BJ (cell line): ENCODE data around the gene ADAM19. TPM values are rescaled to one million over a fixed set of nuclear protein-coding genes. Genes with fewer than 3 reads are reported as not detected.

Source experiments
- CTCF ChIA-PET: fragments of 350-600 bp; formaldehyde crosslinking; extraction: SDS; loops from one replicate; lab custom pipeline; 2021; ENCODE audit warnings: antibody characterized with exemption, inconsistent platforms; lab: Yijun Ruan, JAX
- POLR2A ChIA-PET: fragments of 300-600 bp; sonication (Branson Sonifier 250); formaldehyde crosslinking; extraction: SDS; loops from one replicate; lab custom pipeline; 2021; ENCODE audit warnings: antibody characterized with exemption; lab: Charles Lee
- DNase-seq: peaks from one replicate; pipeline ENCODE4 v3.0.0-alpha.2; 2011; ENCODE audit warnings: low read depth
- H3K27me3 ChIP-seq: 2 replicates; pipeline ENCODE4 v1.6.0; 2011; ENCODE audit warnings: low read length; ENCODE audit not compliant: control insufficient read depth, insufficient read depth
- H3K36me3 ChIP-seq: 2 replicates; pipeline ENCODE4 v1.5.1; 2011; ENCODE audit warnings: low read length; ENCODE audit not compliant: control insufficient read depth, insufficient read depth
- H3K4me3 ChIP-seq: 2 replicates; pipeline ENCODE4 v1.5.1; 2011; ENCODE audit warnings: low read depth, mild to moderate bottlenecking, control low read depth, low read length
- polyA plus RNA-seq: library from polyadenylated mRNA; depleted of rRNA; stranded (reverse); fragments of >200 nt; gene quantifications from 2 replicates; pipeline ENCODE4 v1.2.3, GENCODE V29; 2011
- TF ChIP-seq, protein P1 (sequence below): IDR thresholded peaks from 2 replicates; pipeline ENCODE4 v1.5.1; 2011; ENCODE audit warnings: low read depth, mild to moderate bottlenecking, control low read depth, inconsistent platforms, low read length, moderate library complexity; ENCODE audit not compliant: insufficient read depth

Gene ADAM19
- polyA plus RNA-seq, 1 experiment: 68.3 TPM

DNA sequence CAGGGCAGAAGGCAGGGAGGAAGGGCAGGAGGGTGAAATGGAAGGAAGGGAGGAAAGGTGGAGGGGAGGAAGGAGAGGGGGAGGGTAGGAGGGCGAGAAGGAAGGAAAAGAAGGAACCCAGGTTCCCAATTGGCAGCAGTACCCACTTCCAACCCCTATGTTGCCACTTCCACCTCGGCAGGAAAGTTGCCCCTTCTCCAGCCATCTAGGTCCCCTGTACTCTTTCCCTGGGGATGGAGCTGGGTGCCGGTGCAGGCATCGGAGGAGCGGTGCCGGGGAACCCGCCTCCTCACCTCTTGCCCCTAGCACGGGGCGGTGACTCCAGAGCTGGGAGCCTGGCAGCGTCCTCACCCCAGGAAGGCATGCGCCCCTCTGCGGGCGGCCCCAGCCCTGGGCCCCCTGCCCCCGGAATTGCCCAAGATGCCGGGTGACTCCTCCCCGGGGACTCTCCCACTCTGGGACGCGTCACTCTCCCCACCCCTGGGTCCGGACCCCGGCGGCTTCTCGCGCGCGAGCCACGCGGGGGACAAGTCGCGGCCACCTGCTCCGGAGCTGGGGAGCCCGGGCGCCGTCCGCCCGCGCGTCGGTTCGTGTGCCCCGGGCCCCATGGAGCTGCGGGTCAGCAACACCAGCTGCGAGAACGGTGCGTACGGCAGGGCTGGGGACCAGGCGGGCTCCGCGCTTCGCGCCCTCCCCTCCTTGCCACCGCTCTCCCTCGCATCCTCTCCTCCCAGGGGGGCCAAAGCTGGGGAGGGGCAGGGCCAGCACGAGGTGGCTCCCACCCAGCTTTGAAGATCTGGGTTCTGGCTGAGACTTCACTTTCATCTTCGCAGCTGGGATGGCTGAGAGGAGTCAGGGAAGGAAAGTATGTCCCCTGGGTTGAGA is 115.6 kb downstream of the ADAM19 start, which contains the start of gene NIPAL4:
Gene NIPAL4, plus strand, starts transcription at position 499 of the 885 bp plus-strand sequence. Its CDS starts 108 bp downstream, at position 607.
- Histone ChIP-seq H3K36me3 (no peaks in the 10 kb centered on the region), H3K27me3 (no peaks in the 10 kb centered on the region; the same call in 1 of the 2 replicates), H3K4me3 (peak within 1 kb of the TSS; percentile 43)
- TF ChIP-seq, protein P1, sequence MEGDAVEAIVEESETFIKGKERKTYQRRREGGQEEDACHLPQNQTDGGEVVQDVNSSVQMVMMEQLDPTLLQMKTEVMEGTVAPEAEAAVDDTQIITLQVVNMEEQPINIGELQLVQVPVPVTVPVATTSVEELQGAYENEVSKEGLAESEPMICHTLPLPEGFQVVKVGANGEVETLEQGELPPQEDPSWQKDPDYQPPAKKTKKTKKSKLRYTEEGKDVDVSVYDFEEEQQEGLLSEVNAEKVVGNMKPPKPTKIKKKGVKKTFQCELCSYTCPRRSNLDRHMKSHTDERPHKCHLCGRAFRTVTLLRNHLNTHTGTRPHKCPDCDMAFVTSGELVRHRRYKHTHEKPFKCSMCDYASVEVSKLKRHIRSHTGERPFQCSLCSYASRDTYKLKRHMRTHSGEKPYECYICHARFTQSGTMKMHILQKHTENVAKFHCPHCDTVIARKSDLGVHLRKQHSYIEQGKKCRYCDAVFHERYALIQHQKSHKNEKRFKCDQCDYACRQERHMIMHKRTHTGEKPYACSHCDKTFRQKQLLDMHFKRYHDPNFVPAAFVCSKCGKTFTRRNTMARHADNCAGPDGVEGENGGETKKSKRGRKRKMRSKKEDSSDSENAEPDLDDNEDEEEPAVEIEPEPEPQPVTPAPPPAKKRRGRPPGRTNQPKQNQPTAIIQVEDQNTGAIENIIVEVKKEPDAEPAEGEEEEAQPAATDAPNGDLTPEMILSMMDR: no peak
- no peak for DNase-seq
- ChIA-PET CTCF (interaction anchor here (0.7 to 1.2 kb wide), 5 partner anchors 9 to 132 kb away, joined by 3 to 4 read pairs (median 3); no protein-coding TSS in a partner anchor), POLR2A (interaction anchor here (0.6 kb wide), 1 partner anchor 188 kb away, joined by 5 read pairs; no protein-coding TSS in a partner anchor)

GRCh38 chr5:157458835-157459234 is 116.7 kb downstream of the ADAM19 start:
- POLR2A ChIA-PET: no interaction called here
- CTCF ChIA-PET: interaction anchor here (0.5 to 1.7 kb wide), 3 partner anchors 131 to 260 kb away, joined by 3 to 4 read pairs (median 4); no protein-coding TSS in a partner anchor
- Histone ChIP-seq H3K36me3 (no peaks in the 10 kb centered on the region), H3K4me3 (no peak overlapping the region), H3K27me3 (no peaks in the 10 kb centered on the region; the same call in none of the 2 replicates)
- TF ChIP-seq, protein P1: no peak
- DNase-seq: no peak

DNA sequence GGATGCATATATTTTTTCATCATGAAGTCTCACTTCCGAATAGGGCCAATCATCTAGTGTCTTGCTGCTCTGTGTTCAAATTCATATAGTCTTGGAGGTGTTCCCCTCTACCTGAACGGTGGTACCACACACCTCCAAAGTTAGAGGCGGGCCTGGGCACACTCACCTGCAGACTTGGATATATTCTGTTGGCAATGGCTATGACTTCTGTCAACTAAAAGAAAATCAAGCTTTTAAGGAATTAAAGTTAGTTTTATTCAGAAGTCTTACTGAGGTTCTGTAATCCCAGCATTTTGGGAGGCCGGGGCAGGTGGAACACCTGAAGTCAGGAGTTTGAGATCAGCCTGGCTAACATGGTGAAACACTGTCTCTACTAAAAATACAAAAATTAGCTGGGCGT is 118.2 kb downstream of the ADAM19 start:
- no peaks in the 10 kb centered on the region for H3K36me3 ChIP-seq
- ChIA-PET POLR2A (no interaction called here), CTCF (interaction anchor here (1.0 to 1.7 kb wide), 3 partner anchors 10 to 261 kb away, joined by 4 to 5 read pairs (median 4); no protein-coding TSS in a partner anchor)
- H3K4me3 ChIP-seq: no peak overlapping the region
- no peak for DNase-seq
- no peaks in the 10 kb centered on the region; the same call in none of the 2 replicates for H3K27me3 ChIP-seq
- TF ChIP-seq, protein P1: no peak

DNA sequence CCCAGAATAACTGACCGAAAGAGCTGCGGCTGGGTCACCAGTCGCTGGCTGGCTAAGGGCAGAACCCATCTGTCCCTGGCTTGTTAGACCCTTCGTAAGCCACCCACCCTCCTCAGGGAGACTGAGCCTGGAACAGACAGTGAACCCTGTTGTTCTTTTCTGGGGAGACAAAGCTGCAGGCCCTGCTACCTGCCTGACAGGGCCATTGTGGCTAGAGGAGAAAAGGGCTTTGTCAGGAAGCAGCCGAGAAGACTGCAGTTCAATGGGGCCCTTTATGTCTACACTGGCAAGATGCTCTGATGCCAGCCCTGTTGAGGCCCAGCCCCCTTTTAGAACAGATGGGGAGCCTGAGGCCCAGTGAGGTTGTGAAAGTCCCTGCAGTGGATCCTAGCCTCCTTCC is 119.3 kb downstream of the ADAM19 start:
- H3K36me3 ChIP-seq: no peaks in the 10 kb centered on the region
- ChIA-PET CTCF (interaction anchor here (1.0 kb wide), 1 partner anchor 9 kb away, joined by 4 read pairs; no protein-coding TSS in a partner anchor), POLR2A (no interaction called here)
- DNase-seq: no peak
- TF ChIP-seq, protein P1: no peak
- no peaks in the 10 kb centered on the region; the same call in none of the 2 replicates for H3K27me3 ChIP-seq
- no peak overlapping the region for H3K4me3 ChIP-seq

GRCh38 chr5:157455057-157455456 is 120.5 kb downstream of the ADAM19 start:
- Histone ChIP-seq H3K36me3 (no peaks in the 10 kb centered on the region), H3K4me3 (no peak overlapping the region), H3K27me3 (no peaks in the 10 kb centered on the region; the same call in none of the 2 replicates)
- ChIA-PET CTCF (interaction anchor here (1.6 to 2.2 kb wide), 2 partner anchors 16 to 21 kb away, joined by 4 to 5 read pairs; no protein-coding TSS in a partner anchor), POLR2A (no interaction called here)
- no peak for DNase-seq
- TF ChIP-seq, protein P1: no peak
